Fibroblast of lung (primary cell): ENCODE measurements around the gene TYRO3.

Source experiments
- CTCF ChIP-seq, 2 donors: IDR thresholded peaks in 1 of 2; conservative IDR thresholded peaks in 1 of 2; 1 replicate in 1 of 2; 2 replicates in 1 of 2; pipeline ENCODE4 v1.5.1; 2011 to 2012; ENCODE audit warnings: low read length in 2 of 2, control low read depth in 1 of 2, inconsistent platforms in 1 of 2, low read depth in 1 of 2, mild to moderate bottlenecking in 1 of 2
- EZH2 ChIP-seq: IDR thresholded peaks from 2 replicates; pipeline ENCODE4 v1.5.1; 2012; ENCODE audit warnings: low read length, control low read depth, mild to moderate bottlenecking; ENCODE audit errors: missing control alignments

GRCh38 chr15:41584636-41585126, 25.7 kb downstream of the TYRO3 start:
- TF ChIP-seq EZH2 (no peak), CTCF (conservative IDR thresholded peaks at IDR 0.05 in 1 of 2, IDR thresholded peaks at IDR 0.05 in 1 of 2; ENCODE audit: low read depth in 1 of 2, low read length in 2 of 2) (no peak)
